A549 (cell line): ENCODE measurements around the gene CBLC. TPM values are rescaled to one million over a fixed set of nuclear protein-coding genes. Genes with fewer than 3 reads are reported as not detected.

Source experiments
- ATAC-seq, 2 experiments: fragments of 200-7000 bp in 1 of 2; fragments of >200 bp in 1 of 2; cut with Nextera tagmentation in 1 of 2; cut with Tn5 transposase in 1 of 2; 3 replicates each; pipeline versions ENCODE4 v1.8.0 to v1.9.1; 2018 to 2020; ENCODE audit warnings: mild to moderate bottlenecking in 1 of 2, moderate library complexity in 1 of 2
- CTCF ChIA-PET: fragments of 300-600 bp; sonication (Branson Sonifier 250); formaldehyde crosslinking; extraction: SDS; loops from one replicate; lab custom pipeline; 2021; ENCODE audit warnings: antibody characterized with exemption, inconsistent platforms; lab: Yijun Ruan, JAX
- POLR2A ChIA-PET: fragments of 350-600 bp; formaldehyde crosslinking; extraction: SDS; loops from one replicate; lab custom pipeline; 2021; ENCODE audit warnings: antibody characterized with exemption, inconsistent platforms; lab: Yijun Ruan, JAX
- DNase-seq, 2 experiments: peaks; one replicate each; pipeline versions ENCODE4 v3.0.0 to v3.0.0-alpha.2; 2011 to 2016; ENCODE audit warnings: low read depth in 1 of 2, low spot score in 1 of 2
- FAIRE-seq: peaks from 2 replicates; lab custom pipeline; 2011; peaks lifted over from hg19 to GRCh38; lab: Jason Lieb, UNC
- H3K27ac ChIP-seq, 2 experiments: fragments of >200 bp; sonication (Bioruptor Twin); formaldehyde crosslinking; 3 replicates each; pipeline ENCODE4 v1.5.1; 2016 to 2017
- H3K4me1 ChIP-seq: fragments of >200 bp; sonication (Bioruptor Twin); formaldehyde crosslinking; 3 replicates; pipeline ENCODE4 v1.6.1; 2016
- H3K4me2 ChIP-seq: fragments of >200 bp; sonication (Bioruptor Twin); formaldehyde crosslinking; 3 replicates; pipeline ENCODE4 v1.6.1; 2016
- H3K4me3 ChIP-seq: fragments of >200 bp; sonication (Bioruptor Twin); formaldehyde crosslinking; 3 replicates; pipeline ENCODE4 v1.5.1; 2016
- H3K9me3 ChIP-seq: fragments of >200 bp; sonication (Bioruptor Twin); formaldehyde crosslinking; 3 replicates; pipeline ENCODE4 v1.6.1; 2016
- CHD4 ChIP-seq: fragments of 200-600 bp; sonication (generic); IDR thresholded peaks from 2 replicates; pipeline ENCODE4 v1.6.1; 2016; ENCODE audit warnings: antibody characterized with exemption, mild to moderate bottlenecking, borderline replicate concordance
- GATA3 ChIP-seq: IDR thresholded peaks from 2 replicates; pipeline ENCODE4 v1.6.1; 2012; ENCODE audit warnings: borderline replicate concordance
- HOXA7 ChIP-seq: fragments of 250-450 bp; sonication (Bioruptor Pico); IDR thresholded peaks from 2 replicates; pipeline ENCODE4 v1.5.0; 2020; ENCODE audit warnings: mild to moderate bottlenecking, moderate library complexity
- HOXB5 ChIP-seq: fragments of 250-450 bp; sonication (Bioruptor Pico); IDR thresholded peaks from 2 replicates; pipeline ENCODE4 v1.5.0; 2020; ENCODE audit warnings: mild to moderate bottlenecking, moderate library complexity
- JUN ChIP-seq, 2 experiments: fragments of >200 bp; sonication (Bioruptor Twin); formaldehyde crosslinking; IDR thresholded peaks; 2 replicates in 1 of 2; 3 replicates in 1 of 2; pipeline ENCODE4 v1.6.1; 2016 to 2017
- KDM1A ChIP-seq: fragments of 200-600 bp; sonication (generic); IDR thresholded peaks from 2 replicates; pipeline ENCODE4 v1.6.1; 2016; ENCODE audit warnings: low read depth, mild to moderate bottlenecking
- POLR2AphosphoS2 ChIP-seq: conservative IDR thresholded peaks from 2 replicates; pipeline ENCODE4 v1.6.1; 2012; ENCODE audit warnings: low read length, improper control_type of control experiment, inconsistent platforms
- RARB ChIP-seq: fragments of 250-450 bp; sonication (Bioruptor Pico); IDR thresholded peaks from 2 replicates; pipeline ENCODE4 v1.8.0; 2021; ENCODE audit warnings: mild to moderate bottlenecking, moderate library complexity
- RCOR1 ChIP-seq: fragments of 150-350 bp; IDR thresholded peaks from 2 replicates; pipeline ENCODE4 v1.6.1; 2014; ENCODE audit warnings: antibody characterized with exemption, low read length, low read depth
- RNF2 ChIP-seq: fragments of 200-600 bp; sonication (generic); IDR thresholded peaks from 2 replicates; pipeline ENCODE4 v1.6.1; 2016; ENCODE audit warnings: low read depth, mild to moderate bottlenecking, antibody characterized with exemption, moderate library complexity, borderline replicate concordance
- USF2 ChIP-seq: fragments of 450-650 bp; IDR thresholded peaks from 2 replicates; pipeline ENCODE4 v1.6.1; 2014; ENCODE audit warnings: antibody characterized with exemption
- ZC3H11A ChIP-seq: fragments of 450-650 bp; IDR thresholded peaks from 2 replicates; pipeline ENCODE4 v1.6.1; 2014; ENCODE audit warnings: antibody characterized with exemption, mild to moderate bottlenecking
- WGBS: methylation state at CpG from one replicate; pipeline ENCODE4 v1.1.6; 2017; ENCODE audit errors: missing lambda C conversion rate; 5-methylcytosine and 5-hydroxymethylcytosine counted together
- polyA plus RNA-seq, 4 experiments: library from polyadenylated mRNA; depleted of rRNA in 3 of 4; stranded (reverse); fragments of >200 nt; fragmentation: RNase III in 1 of 4; extraction: RNeasy Plus Mini Kit Qiagen cat#74134 plus additional on column Dnase treatment in 1 of 4; gene quantifications; 2 replicates in 3 of 4; 3 replicates in 1 of 4; pipeline ENCODE4 v1.2.3, GENCODE V29; 2011 to 2017
- small RNA-seq, 6 experiments: library from RNA; depleted of rRNA; stranded (forward); fragments of <200 nt; gene quantifications; one replicate each; pipeline ENCODE3, GENCODE V24; 2012

CBLC gene
- polyA plus RNA-seq, 2 of the 4 experiments (the other 2 are of a cell fraction) = not detected

- ChIA-PET POLR2A (no interaction called here), CTCF (interaction anchor here (0.7 to 4.5 kb wide), 14 partner anchors 10 to 272 kb away, joined by 3 to 30 read pairs (median 5); partner anchors contain the start of gene TOMM40)
- Histone ChIP-seq H3K4me1 (peaks cover 36% of the 10 kb centered on the region), H3K27ac (peak overlapping the region in 1 of 2 experiments; percentile 95; a peak in 3 of 6 replicates), H3K9me3 (no peaks in the 10 kb centered on the region), H3K4me2 (peak overlapping the region; percentile 93), H3K4me3 (no peak overlapping the region)
- WGBS = 65% methylated on average over 18 of the region's 18 CpGs
- TF ChIP-seq ZC3H11A (no peak), HOXB5 (CRISPR knock-in tag) (no peak), HOXA7 (no peak), CHD4 (no peak), RNF2 (no peak), POLR2AphosphoS2 (no peak), RCOR1 (no peak), GATA3 (no peak), USF2 (no peak), RARB (CRISPR knock-in tag) (no peak), KDM1A (no peak), JUN (IDR thresholded peaks at IDR 0.05) (no peak)
- no peak for ATAC-seq
- no peak for FAIRE-seq
- no peak for DNase-seq
Observed at GRCh38 chr19:44848812-44849447, 71.2 kb downstream of the CBLC start.

Small RNAs within 50 kb of the gene (small RNA-seq; reads per million reads assigned to genes)
- gene RF00156 = 0 to 0.04 (median 0) reads per million in 6 experiments

Other genes with a start within 250 kb of the CBLC start
- 0.07 and 0.08 TPM in 2 replicates for gene CEACAM20, start 248.2 kb upstream of the CBLC start, polyA plus RNA-seq (2011; rRNA removed)
- 0.05 TPM in 1 of 3 replicates, not detected in the others for gene CEACAM20, start 248.2 kb upstream of the CBLC start, polyA plus RNA-seq (2017; fragmentation: RNase III; extraction: RNeasy Plus Mini Kit Qiagen cat#74134 plus additional on column Dnase treatment)
- 0.14 and 0.29 TPM in 2 replicates for gene IGSF23, start 164.3 kb upstream of the CBLC start, polyA plus RNA-seq (2011; rRNA removed)
- gene IGSF23, start 164.3 kb upstream of the CBLC start, polyA plus RNA-seq (2017; fragmentation: RNase III; extraction: RNeasy Plus Mini Kit Qiagen cat#74134 plus additional on column Dnase treatment) = 0.35 to 0.45 TPM (median 0.42 TPM) in 3 replicates
- gene PVR, start 134.0 kb upstream of the CBLC start, polyA plus RNA-seq (2011; rRNA removed) = 108 and 110 TPM in 2 replicates
- 86.2 to 98.1 TPM (median 90.3 TPM) in 3 replicates for gene PVR, start 134.0 kb upstream of the CBLC start, polyA plus RNA-seq (2017; fragmentation: RNase III; extraction: RNeasy Plus Mini Kit Qiagen cat#74134 plus additional on column Dnase treatment)
- 8.2 and 13.7 TPM in 2 replicates for gene CEACAM19, start 106.4 kb upstream of the CBLC start, polyA plus RNA-seq (2011; rRNA removed)
- gene CEACAM19, start 106.4 kb upstream of the CBLC start, polyA plus RNA-seq (2017; fragmentation: RNase III; extraction: RNeasy Plus Mini Kit Qiagen cat#74134 plus additional on column Dnase treatment) = 7.2 to 10.3 TPM (median 9.7 TPM) in 3 replicates
- not detected in 2 replicates for gene CEACAM16, start 78.7 kb upstream of the CBLC start, polyA plus RNA-seq (2011; rRNA removed)
- gene CEACAM16, start 78.7 kb upstream of the CBLC start, polyA plus RNA-seq (2017; fragmentation: RNase III; extraction: RNeasy Plus Mini Kit Qiagen cat#74134 plus additional on column Dnase treatment) = 0.08 to 0.11 TPM in 2 of 3 replicates, not detected in the other
- 22.6 and 25.3 TPM in 2 replicates for gene BCL3, start 29.2 kb upstream of the CBLC start, polyA plus RNA-seq (2011; rRNA removed)
- 49.6 to 80.7 TPM (median 72.1 TPM) in 3 replicates for gene BCL3, start 29.2 kb upstream of the CBLC start, polyA plus RNA-seq (2017; fragmentation: RNase III; extraction: RNeasy Plus Mini Kit Qiagen cat#74134 plus additional on column Dnase treatment)
- gene BCAM, start 31.2 kb downstream of the CBLC start, polyA plus RNA-seq (2011; rRNA removed) = 15.2 and 18.4 TPM in 2 replicates
- 77.5 to 102 TPM (median 88.1 TPM) in 3 replicates for gene BCAM, start 31.2 kb downstream of the CBLC start, polyA plus RNA-seq (2017; fragmentation: RNase III; extraction: RNeasy Plus Mini Kit Qiagen cat#74134 plus additional on column Dnase treatment)
- gene NECTIN2, start 68.4 kb downstream of the CBLC start, polyA plus RNA-seq (2011; rRNA removed) = 69.4 and 84.8 TPM in 2 replicates
- gene NECTIN2, start 68.4 kb downstream of the CBLC start, polyA plus RNA-seq (2017; fragmentation: RNase III; extraction: RNeasy Plus Mini Kit Qiagen cat#74134 plus additional on column Dnase treatment) = 77.7 to 92.4 TPM (median 89.6 TPM) in 3 replicates
- gene TOMM40, start 113.4 kb downstream of the CBLC start, polyA plus RNA-seq (2011; rRNA removed) = 83.6 and 92.7 TPM in 2 replicates
- gene TOMM40, start 113.4 kb downstream of the CBLC start, polyA plus RNA-seq (2017; fragmentation: RNase III; extraction: RNeasy Plus Mini Kit Qiagen cat#74134 plus additional on column Dnase treatment) = 172 to 201 TPM (median 180 TPM) in 3 replicates
- gene APOE, start 127.9 kb downstream of the CBLC start, polyA plus RNA-seq (2011; rRNA removed) = 9.4 and 12.5 TPM in 2 replicates
- gene APOE, start 127.9 kb downstream of the CBLC start, polyA plus RNA-seq (2017; fragmentation: RNase III; extraction: RNeasy Plus Mini Kit Qiagen cat#74134 plus additional on column Dnase treatment) = 16.2 to 31.9 TPM (median 20.2 TPM) in 3 replicates
- 82.1 and 88.7 TPM in 2 replicates for gene APOC1, start 136.7 kb downstream of the CBLC start, polyA plus RNA-seq (2011; rRNA removed)
- gene APOC1, start 136.7 kb downstream of the CBLC start, polyA plus RNA-seq (2017; fragmentation: RNase III; extraction: RNeasy Plus Mini Kit Qiagen cat#74134 plus additional on column Dnase treatment) = 172 to 198 TPM (median 196 TPM) in 3 replicates
- gene APOC4, start 164.3 kb downstream of the CBLC start, polyA plus RNA-seq (2011; rRNA removed) = not detected in 2 replicates
- gene APOC4, start 164.3 kb downstream of the CBLC start, polyA plus RNA-seq (2017; fragmentation: RNase III; extraction: RNeasy Plus Mini Kit Qiagen cat#74134 plus additional on column Dnase treatment) = not detected in 3 replicates
- not detected in 2 replicates for gene APOC2, start 168.2 kb downstream of the CBLC start, polyA plus RNA-seq (2011; rRNA removed)
- 0.27 TPM in 1 of 3 replicates, not detected in the others for gene APOC2, start 168.2 kb downstream of the CBLC start, polyA plus RNA-seq (2017; fragmentation: RNase III; extraction: RNeasy Plus Mini Kit Qiagen cat#74134 plus additional on column Dnase treatment)
- 96.5 and 99.3 TPM in 2 replicates for gene CLPTM1, start 177.5 kb downstream of the CBLC start, polyA plus RNA-seq (2011; rRNA removed)
- gene CLPTM1, start 177.5 kb downstream of the CBLC start, polyA plus RNA-seq (2017; fragmentation: RNase III; extraction: RNeasy Plus Mini Kit Qiagen cat#74134 plus additional on column Dnase treatment) = 173 to 188 TPM (median 180 TPM) in 3 replicates
- 7.5 and 8.1 TPM in 2 replicates for gene RELB, start 223.6 kb downstream of the CBLC start, polyA plus RNA-seq (2011; rRNA removed)
- 9.6 to 15.1 TPM (median 9.6 TPM) in 3 replicates for gene RELB, start 223.6 kb downstream of the CBLC start, polyA plus RNA-seq (2017; fragmentation: RNase III; extraction: RNeasy Plus Mini Kit Qiagen cat#74134 plus additional on column Dnase treatment)